GM23248 (cell line): Measurements from ENCODE around the gene CCL19. TPM values are rescaled to one million over a fixed set of nuclear protein-coding genes. Genes with fewer than 3 reads are reported as not detected.

ENCODE experiments used
- DNase-seq: peaks from one replicate; pipeline ENCODE4 v3.0.0-alpha.2; 2015
- H2AFZ ChIP-seq: fragments of 200-600 bp; sonication (generic); 2 replicates; pipeline ENCODE4 v1.6.1; 2016; ENCODE audit warnings: antibody characterized with exemption
- H3F3A ChIP-seq: fragments of 200-600 bp; sonication (generic); 2 replicates; pipeline ENCODE4 v1.6.1; 2016; ENCODE audit warnings: mild to moderate bottlenecking, antibody characterized with exemption, mixed run types; ENCODE audit not compliant: insufficient read depth
- H3K27ac ChIP-seq: fragments of 200-600 bp; sonication (generic); 2 replicates; pipeline ENCODE4 v1.5.1; 2016; ENCODE audit warnings: mild to moderate bottlenecking
- H3K27me3 ChIP-seq: fragments of 200-600 bp; sonication (generic); replicated peaks from 2 replicates; pipeline ENCODE4 v1.6.1; 2016; ENCODE audit warnings: mild to moderate bottlenecking; ENCODE audit not compliant: insufficient read depth
- H3K36me3 ChIP-seq: fragments of 200-600 bp; sonication (generic); 2 replicates; pipeline ENCODE4 v1.6.1; 2016; ENCODE audit warnings: low read depth, mild to moderate bottlenecking
- H3K4me1 ChIP-seq: fragments of 200-600 bp; sonication (generic); 2 replicates; pipeline ENCODE4 v1.6.1; 2016; ENCODE audit warnings: mild to moderate bottlenecking; ENCODE audit not compliant: insufficient read depth
- H3K4me2 ChIP-seq: fragments of 200-600 bp; sonication (generic); one replicate; pipeline ENCODE4 v1.6.1; 2016; ENCODE audit warnings: mild to moderate bottlenecking; ENCODE audit not compliant: unreplicated experiment
- H3K4me3 ChIP-seq: fragments of 200-600 bp; sonication (generic); 2 replicates; pipeline ENCODE4 v1.5.1; 2016; ENCODE audit warnings: mild to moderate bottlenecking
- H3K79me2 ChIP-seq: fragments of 200-600 bp; sonication (generic); 2 replicates; pipeline ENCODE4 v1.6.1; 2016; ENCODE audit warnings: mild to moderate bottlenecking; ENCODE audit not compliant: insufficient read depth
- H3K9ac ChIP-seq: fragments of 200-600 bp; sonication (generic); 2 replicates; pipeline ENCODE4 v1.6.1; 2016; ENCODE audit warnings: mild to moderate bottlenecking
- H3K9me2 ChIP-seq: fragments of 200-600 bp; sonication (generic); 2 replicates; pipeline ENCODE4 v1.6.1; 2016; ENCODE audit warnings: mixed run types, mild to moderate bottlenecking, moderate library complexity; ENCODE audit not compliant: insufficient read depth
- H3K9me3 ChIP-seq: fragments of 200-600 bp; sonication (generic); one replicate; pipeline ENCODE4 v1.6.1; 2017; ENCODE audit warnings: low read depth
- H4K20me1 ChIP-seq: fragments of 200-600 bp; sonication (generic); 2 replicates; pipeline ENCODE4 v1.6.0; 2016; ENCODE audit not compliant: insufficient read depth
- EZH2 ChIP-seq: fragments of 200-600 bp; sonication (generic); IDR thresholded peaks from 2 replicates; pipeline ENCODE4 v1.6.1; 2018; ENCODE audit warnings: antibody characterized with exemption, mild to moderate bottlenecking; ENCODE audit not compliant: insufficient read depth, poor library complexity, severe bottlenecking
- EZH2phosphoT487 ChIP-seq: fragments of 200-600 bp; sonication (generic); IDR thresholded peaks from 2 replicates; pipeline ENCODE4 v1.6.1; 2018; ENCODE audit warnings: antibody characterized with exemption, moderate library complexity, mild to moderate bottlenecking, low read depth; ENCODE audit not compliant: insufficient read depth
- WGBS, 2 experiments: methylation state at CpG; one replicate each; pipeline ENCODE4 v1.1.6; 2015 to 2017; ENCODE audit warnings: low lambda C conversion rate in 2 of 2, low coverage in 1 of 2; ENCODE audit errors: missing lambda C conversion rate in 2 of 2; 5-methylcytosine and 5-hydroxymethylcytosine counted together
- in situ Hi-C: fragments of 300-500 bp; cut with MboI; formaldehyde crosslinking; loops from 2 replicates; pipeline ENCODE4 v1.15.0; 2020
- polyA plus RNA-seq: library from polyadenylated mRNA; unstranded; fragments of >200 nt; fragmentation: Nextera tagmentation; extraction: Ambion mirVana; gene quantifications from 2 replicates; pipeline ENCODE4 v1.2.1, GENCODE V29; 2016
- total RNA-seq: library from RNA; depleted of rRNA; stranded (reverse); fragments of >200 nt; shearing (Covaris generic); gene quantifications from 2 replicates; pipeline ENCODE4 v1.2.3, GENCODE V29; 2014

The CCL19 gene
- total and polyA plus RNA-seq, 2 experiments from 2014 or later, result not detected

DNA sequence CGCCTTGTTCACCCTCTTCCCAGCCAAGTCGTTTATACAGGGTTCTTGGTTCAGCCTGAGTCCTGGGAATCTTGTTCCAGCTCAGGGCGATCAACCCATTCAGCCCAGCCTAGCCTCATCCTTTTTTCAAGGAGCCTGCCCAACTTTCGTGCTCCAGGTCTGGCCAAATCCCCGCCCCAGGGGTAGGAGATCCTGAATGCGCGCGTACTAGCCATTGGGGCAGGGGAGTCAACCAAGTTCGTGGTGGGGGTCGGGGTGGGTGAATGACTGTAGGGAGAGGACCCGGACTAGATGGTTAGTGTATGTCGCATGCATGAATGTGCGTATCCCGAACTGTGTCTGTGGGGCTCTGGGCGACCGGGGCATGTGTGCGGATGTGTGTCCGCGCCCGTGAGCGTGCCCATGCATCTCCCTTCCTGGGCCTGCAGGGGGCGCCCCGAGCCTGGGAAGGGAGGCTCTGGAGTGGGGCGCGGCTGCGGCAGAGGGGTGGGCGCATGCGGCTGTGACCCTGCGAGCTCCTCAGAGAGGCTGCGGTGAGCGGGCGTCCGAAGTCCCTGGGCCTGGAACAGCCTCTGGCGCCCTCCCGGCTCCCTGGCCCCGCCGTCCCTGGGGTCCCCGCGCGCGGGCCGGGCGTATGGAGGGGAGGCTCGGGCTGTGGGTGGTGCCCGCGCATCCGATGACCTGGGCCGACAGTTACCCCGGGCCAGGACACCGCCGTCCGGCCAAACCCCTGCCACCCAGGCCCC, 10.1 kb upstream of the CCL19 start:
- Histone ChIP-seq H3K4me2 (peak overlapping the region; percentile 97), H3K79me2 (no peaks in the 10 kb centered on the region), H4K20me1 (no peaks in the 10 kb centered on the region), H3K9me3 (no peaks in the 10 kb centered on the region), H3K9me2 (no peaks in the 10 kb centered on the region), H3K9ac (peak overlapping the region; percentile 69), H3F3A (peaks cover 3% of the 10 kb centered on the region), H3K27me3 (no peaks in the 10 kb centered on the region), H3K36me3 (no peaks in the 10 kb centered on the region), H3K4me3 (peak overlapping the region; percentile 78), H2AFZ (peak overlapping the region; percentile 93), H3K4me1 (no peaks in the 10 kb centered on the region), H3K27ac (no peak overlapping the region)
- in situ Hi-C loops, result no loop called here
- no peak for TF ChIP-seq EZH2phosphoT487
- TF ChIP-seq EZH2, result no peak
- 15% methylated on average over 38 to 42 of the region's 52 CpGs for WGBS, 2 experiments
- peak; percentile 75 for DNase-seq

DNA sequence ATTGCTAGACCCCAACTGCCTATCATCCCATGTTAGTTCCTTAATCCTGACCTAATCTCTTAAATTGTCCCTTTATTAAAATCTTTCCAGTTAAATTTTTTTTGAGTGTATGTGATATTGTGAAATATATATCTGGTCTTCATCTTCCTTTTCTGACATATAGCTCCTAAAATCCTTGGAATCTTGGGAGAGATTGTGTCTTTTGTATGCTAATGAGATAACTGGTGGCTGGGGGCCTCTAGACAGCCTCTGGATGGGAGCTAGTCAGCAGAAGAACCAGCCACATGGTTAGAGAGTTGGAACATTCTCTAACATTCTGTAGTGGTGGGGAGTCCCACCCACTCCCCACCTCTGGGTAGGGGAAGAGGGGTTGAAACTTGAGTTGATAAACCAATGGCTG, 3.7 kb upstream of the CCL19 start:
- in situ Hi-C loops, result no loop called here
- no peak for DNase-seq

DNA sequence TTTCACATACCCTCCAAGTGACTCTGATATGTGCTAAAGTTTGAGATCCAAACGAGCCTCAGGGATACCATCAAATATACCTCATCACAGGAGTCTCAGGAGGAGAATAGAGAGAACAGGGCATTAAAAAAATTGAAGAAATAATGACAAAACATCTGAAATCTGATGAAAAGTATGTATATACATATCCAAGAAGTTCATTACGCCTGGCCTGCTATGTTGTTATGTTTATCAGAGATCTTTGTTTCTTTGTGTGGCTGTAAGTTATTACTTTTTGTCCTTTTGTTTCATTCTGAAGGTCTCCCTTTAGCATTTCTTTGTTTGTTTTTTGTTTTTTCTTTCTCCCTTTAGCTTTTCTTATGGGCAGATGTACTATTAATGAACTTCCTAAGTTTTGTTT, 2.5 kb upstream of the CCL19 start:
- Histone ChIP-seq H3K9ac (no peak overlapping the region), H3K4me1 (no peaks in the 10 kb centered on the region), H3K9me2 (no peaks in the 10 kb centered on the region), H3F3A (no peaks in the 10 kb centered on the region), H2AFZ (no peak overlapping the region), H4K20me1 (no peaks in the 10 kb centered on the region), H3K27me3 (no peaks in the 10 kb centered on the region), H3K79me2 (no peaks in the 10 kb centered on the region), H3K27ac (no peak overlapping the region), H3K9me3 (no peaks in the 10 kb centered on the region), H3K4me3 (no peak overlapping the region), H3K4me2 (no peak overlapping the region), H3K36me3 (no peaks in the 10 kb centered on the region)
- in situ Hi-C loops, result no loop called here
- no peak for TF ChIP-seq EZH2
- DNase-seq, result no peak
- WGBS, 2 experiments, result 69 to 73% methylated on average over 2 of the region's 2 CpGs

More for the DNA sequence above, 3.7 kb upstream of the CCL19 start:
- no peaks in the 10 kb centered on the region for H4K20me1 ChIP-seq
- no peaks in the 10 kb centered on the region for H3K9me2 ChIP-seq
- no peak overlapping the region for H3K27ac ChIP-seq
- no peaks in the 10 kb centered on the region for H3K79me2 ChIP-seq
- no peak overlapping the region for H3K9ac ChIP-seq
- no peak overlapping the region for H2AFZ ChIP-seq
- no peaks in the 10 kb centered on the region for H3K4me1 ChIP-seq
- no peaks in the 10 kb centered on the region for H3F3A ChIP-seq
- TF ChIP-seq EZH2phosphoT487 (no peak), EZH2 (no peak)
- no peaks in the 10 kb centered on the region for H3K9me3 ChIP-seq
- H3K4me2 ChIP-seq, result no peak overlapping the region
- no peak overlapping the region for H3K4me3 ChIP-seq
- no peaks in the 10 kb centered on the region for H3K36me3 ChIP-seq
- no peaks in the 10 kb centered on the region for H3K27me3 ChIP-seq

DNA sequence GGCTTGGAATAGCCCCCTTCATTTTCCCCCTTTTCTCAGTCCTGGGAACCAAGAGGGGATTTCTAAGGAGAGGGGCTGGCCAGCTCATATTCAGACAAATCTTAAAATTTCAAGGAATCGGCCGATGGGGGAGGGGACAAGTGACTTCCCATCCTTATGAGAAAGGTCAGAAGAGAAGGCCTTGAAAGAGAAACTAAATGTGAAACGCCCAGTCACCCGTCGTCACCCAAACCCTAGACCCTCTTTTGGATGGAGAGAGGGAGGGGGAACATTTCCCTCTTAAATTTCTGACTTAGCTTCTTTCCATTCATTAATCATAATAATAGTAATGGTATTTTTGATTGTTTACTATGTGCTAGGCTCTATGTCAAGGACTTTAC, 850 bp upstream of the CCL19 start:
- Histone ChIP-seq H3F3A (no peaks in the 10 kb centered on the region), H3K4me2 (no peak overlapping the region), H3K4me1 (0 out of 2 replicates have a peak, but pooled peaks cover under 1% of the 10 kb centered on the region), H3K9me2 (no peaks in the 10 kb centered on the region), H3K27me3 (no peaks in the 10 kb centered on the region), H3K4me3 (no peak overlapping the region), H4K20me1 (no peaks in the 10 kb centered on the region), H3K27ac (no peak overlapping the region), H3K9me3 (no peaks in the 10 kb centered on the region), H3K36me3 (no peaks in the 10 kb centered on the region), H2AFZ (no peak overlapping the region), H3K79me2 (no peaks in the 10 kb centered on the region), H3K9ac (no peak overlapping the region)
- no peak for DNase-seq
- TF ChIP-seq EZH2, result no peak
- TF ChIP-seq EZH2phosphoT487, result no peak
- WGBS, 2 experiments, result 90 to 93% methylated on average over 5 of the region's 5 CpGs
- in situ Hi-C loops, result no loop called here

DNA sequence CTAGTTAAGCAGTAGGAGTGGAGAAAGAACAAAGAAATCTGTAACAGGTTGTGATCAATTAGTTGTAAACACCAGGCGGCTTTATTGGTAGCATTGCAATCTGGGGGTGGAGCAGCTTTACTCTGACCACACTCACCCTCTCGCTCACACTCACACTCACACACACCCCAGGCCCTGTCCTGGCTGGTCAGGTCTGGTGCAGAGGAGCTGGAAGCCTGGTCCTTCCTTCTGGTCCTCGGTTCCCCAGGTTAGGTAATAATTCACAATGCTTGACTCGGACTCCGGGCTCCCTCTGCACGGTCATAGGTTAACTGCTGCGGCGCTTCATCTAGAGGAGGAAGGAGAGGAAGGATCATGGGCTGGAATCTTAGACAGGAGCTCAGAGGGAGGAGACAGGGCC, 1.6 kb downstream of the CCL19 start:
- WGBS, 2 experiments, result 95 to 97% methylated on average over 8 of the region's 8 CpGs

More for the DNA sequence above, 1.6 kb downstream of the CCL19 start:
- in situ Hi-C loops, result no loop called here
- Histone ChIP-seq H3K4me2 (no peak overlapping the region), H3K79me2 (no peaks in the 10 kb centered on the region), H3K27ac (no peak overlapping the region), H3K36me3 (no peaks in the 10 kb centered on the region), H3K27me3 (no peaks in the 10 kb centered on the region), H3K9me3 (no peaks in the 10 kb centered on the region), H4K20me1 (no peaks in the 10 kb centered on the region), H3K4me1 (peaks cover 17% of the 10 kb centered on the region), H3K9ac (no peak overlapping the region), H3K9me2 (no peaks in the 10 kb centered on the region), H2AFZ (no peak overlapping the region), H3K4me3 (no peak overlapping the region), H3F3A (peaks cover 12% of the 10 kb centered on the region; the same call in 1 of the 2 replicates)
- DNase-seq, result no peak
- TF ChIP-seq EZH2phosphoT487 (no peak), EZH2 (no peak)
